Astrocyte (in vitro differentiated cells and primary cell): ENCODE data around the gene AMN.

Experiments used
- CTCF ChIP-seq: IDR thresholded peaks from 2 replicates; pipeline ENCODE4 v1.5.1; 2011; ENCODE audit warnings: low read depth, mild to moderate bottlenecking, inconsistent platforms, low read length, moderate library complexity; ENCODE audit not compliant: insufficient read depth
- EZH2 ChIP-seq: IDR thresholded peaks from 2 replicates; pipeline ENCODE4 v1.6.1; 2012; ENCODE audit warnings: mild to moderate bottlenecking, low read length, inconsistent platforms; ENCODE audit not compliant: insufficient read depth

DNA sequence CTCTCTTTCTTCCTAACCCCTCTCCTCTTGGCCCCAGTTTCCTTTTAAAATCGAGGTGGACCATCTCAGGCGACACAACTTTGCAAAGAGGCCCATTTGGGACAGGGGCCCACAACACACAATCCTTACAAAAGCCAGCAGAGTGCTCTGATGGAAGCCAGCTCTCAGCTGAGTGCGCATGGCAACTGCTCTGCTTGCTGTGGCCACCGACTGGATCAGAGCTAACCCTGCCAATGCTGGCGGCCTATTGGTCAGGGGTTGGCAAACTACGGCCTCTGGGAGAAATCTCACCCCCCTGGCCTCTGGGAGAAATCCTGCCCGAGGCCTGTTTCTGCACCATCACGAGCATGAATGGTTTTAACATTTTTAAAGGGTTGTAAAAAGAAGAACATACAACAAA is 55.0 kb downstream of the AMN start:
- TF ChIP-seq CTCF (no peak), EZH2 (no peak)
